WTC11 (cell line): ENCODE data around the gene GALR2.

ENCODE experiments used
- CREM ChIP-seq: sonication (generic); formaldehyde crosslinking; IDR thresholded peaks from 2 replicates; pipeline ENCODE4 v1.8.1; 2022; ENCODE audit warnings: mild to moderate bottlenecking, missing genetic modification reagents, moderate library complexity
- NFATC4 ChIP-seq: fragments of 250-450 bp; sonication (Bioruptor Pico); IDR thresholded peaks from 2 replicates; pipeline ENCODE4 v1.9.0; 2021; ENCODE audit warnings: mild to moderate bottlenecking
- NR2C2 ChIP-seq: sonication (generic); formaldehyde crosslinking; IDR thresholded peaks from 2 replicates; pipeline ENCODE4 v1.8.0; 2022; ENCODE audit warnings: mild to moderate bottlenecking, missing genetic modification reagents
- SP1 ChIP-seq: sonication (generic); formaldehyde crosslinking; conservative IDR thresholded peaks from 2 replicates; pipeline ENCODE4 v1.8.1; 2022; ENCODE audit warnings: missing genetic modification reagents
- ZNF263 ChIP-seq: sonication (generic); formaldehyde crosslinking; IDR thresholded peaks from 2 replicates; pipeline ENCODE4 v1.8.1; 2022; ENCODE audit warnings: low read depth, mild to moderate bottlenecking, moderate library complexity, missing genetic modification reagents
- TF ChIP-seq, protein P1 (sequence below): sonication (generic); formaldehyde crosslinking; IDR thresholded peaks from 2 replicates; pipeline ENCODE4 v1.8.0; 2022; ENCODE audit warnings: mild to moderate bottlenecking, missing genetic modification reagents
- TF ChIP-seq, protein P2 (sequence below): sonication (generic); formaldehyde crosslinking; IDR thresholded peaks from 2 replicates; pipeline ENCODE4 v1.8.0; 2022; ENCODE audit warnings: mild to moderate bottlenecking, missing genetic modification reagents

DNA sequence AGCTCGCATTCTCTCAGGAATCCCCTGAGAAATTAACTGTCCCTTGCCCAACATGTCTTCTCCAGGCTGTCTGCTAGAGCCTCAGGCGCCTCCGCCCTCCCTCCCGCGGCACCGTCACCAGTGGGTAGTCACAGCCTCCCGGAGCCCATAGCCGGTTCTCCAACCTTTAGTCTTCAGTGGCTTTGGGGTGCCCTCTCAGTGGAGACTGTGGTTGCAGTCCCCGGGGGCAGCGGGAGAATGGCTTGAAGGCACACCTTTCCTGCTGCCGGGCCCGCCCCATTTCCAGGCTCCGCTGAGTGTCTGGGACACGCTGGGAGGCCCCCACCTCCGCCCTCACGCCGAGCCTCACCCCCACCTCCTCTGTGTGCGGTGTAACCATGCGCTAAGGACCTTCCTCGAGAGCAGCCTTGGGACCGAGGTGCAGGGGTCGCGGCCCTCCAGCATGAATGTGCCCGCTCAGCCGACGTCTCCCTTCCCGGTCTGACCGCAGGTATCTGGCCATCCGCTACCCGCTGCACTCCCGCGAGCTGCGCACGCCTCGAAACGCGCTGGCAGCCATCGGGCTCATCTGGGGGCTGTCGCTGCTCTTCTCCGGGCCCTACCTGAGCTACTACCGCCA lies 1.7 kb downstream of the GALR2 start:
- TF ChIP-seq, protein P1, sequence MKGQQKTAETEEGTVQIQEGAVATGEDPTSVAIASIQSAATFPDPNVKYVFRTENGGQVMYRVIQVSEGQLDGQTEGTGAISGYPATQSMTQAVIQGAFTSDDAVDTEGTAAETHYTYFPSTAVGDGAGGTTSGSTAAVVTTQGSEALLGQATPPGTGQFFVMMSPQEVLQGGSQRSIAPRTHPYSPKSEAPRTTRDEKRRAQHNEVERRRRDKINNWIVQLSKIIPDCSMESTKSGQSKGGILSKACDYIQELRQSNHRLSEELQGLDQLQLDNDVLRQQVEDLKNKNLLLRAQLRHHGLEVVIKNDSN (CRISPR knock-in tag): no peak
- TF ChIP-seq ZNF263 (CRISPR knock-in tag): no peak
- TF ChIP-seq, protein P2, sequence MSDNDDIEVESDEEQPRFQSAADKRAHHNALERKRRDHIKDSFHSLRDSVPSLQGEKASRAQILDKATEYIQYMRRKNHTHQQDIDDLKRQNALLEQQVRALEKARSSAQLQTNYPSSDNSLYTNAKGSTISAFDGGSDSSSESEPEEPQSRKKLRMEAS (CRISPR knock-in tag): no peak
- no peak for TF ChIP-seq NFATC4
- no peak for TF ChIP-seq SP1 (CRISPR knock-in tag)
- no peak for TF ChIP-seq CREM
- no peak for TF ChIP-seq NR2C2 (CRISPR knock-in tag)
